Measurements from ENCODE around the gene STMP1.

STMP1 gene

GRCh38 chr7:135693558-135693957 is 31.2 kb downstream of the STMP1 start:
- ChIA-PET POLR2A (no interaction called here), CTCF (interaction anchor here (1.6 kb wide), 1 partner anchor 17 kb away, joined by 4 read pairs; no protein-coding TSS in a partner anchor)
- no peak for TF ChIP-seq CTCF (IDR thresholded peaks at IDR 0.05; ENCODE audit: insufficient read depth, low read length, missing control alignments)
- no peak overlapping the region for H3K4me3 ChIP-seq (ENCODE audit: low read depth, low read length)
- DNase-seq (ENCODE audit: low read depth, low spot score): no peak

GRCh38 chr7:135697276-135698049 is 35.1 kb downstream of the STMP1 start:
- CTCF ChIA-PET: interaction anchor here (8.9 kb wide), 1 partner anchor 14 kb away, joined by 53 read pairs; no protein-coding TSS in a partner anchor
- DNase-seq (ENCODE audit: low read depth, low spot score): no peak

GRCh38 chr7:135704074-135704473 is 41.8 kb downstream of the STMP1 start:
- H3K4me3 ChIP-seq (ENCODE audit: low read depth, low read length): no peak overlapping the region
- peak; percentile 5 for TF ChIP-seq CTCF (IDR thresholded peaks at IDR 0.05; ENCODE audit: insufficient read depth, low read length, missing control alignments)
- POLR2A ChIA-PET: interaction anchor here (0.7 kb wide), 1 partner anchor 11 kb away, joined by 3 read pairs; no protein-coding TSS in a partner anchor
- CTCF ChIA-PET: interaction anchor here (0.6 to 1.6 kb wide), 4 partner anchors 9 to 306 kb away, joined by 3 to 7 read pairs (median 4); no protein-coding TSS in a partner anchor
- no peak for DNase-seq (ENCODE audit: low read depth, low spot score)

More at GRCh38 chr7:135697276-135698049, 35.1 kb downstream of the STMP1 start:
- no peak for TF ChIP-seq CTCF (IDR thresholded peaks at IDR 0.05; ENCODE audit: insufficient read depth, low read length, missing control alignments)
- POLR2A ChIA-PET: no interaction called here
- no peak overlapping the region for H3K4me3 ChIP-seq (ENCODE audit: low read depth, low read length)

- ChIA-PET CTCF (interaction anchor here (0.6 to 2.1 kb wide), 5 partner anchors 9 to 305 kb away, joined by 3 to 7 read pairs (median 4); no protein-coding TSS in a partner anchor), POLR2A (interaction anchor here (0.7 kb wide), 1 partner anchor 10 kb away, joined by 3 read pairs; no protein-coding TSS in a partner anchor)
- no peak for TF ChIP-seq CTCF (IDR thresholded peaks at IDR 0.05; ENCODE audit: insufficient read depth, low read length, missing control alignments)
- no peak for DNase-seq (ENCODE audit: low read depth, low spot score)
- no peak overlapping the region for H3K4me3 ChIP-seq (ENCODE audit: low read depth, low read length)
These were observed 42.4 kb downstream of the STMP1 start for GRCh38 chr7:135704698-135705097.

- POLR2A ChIA-PET: no interaction called here
These were observed 43.9 kb downstream of the STMP1 start for GRCh38 chr7:135706038-135706742.

More at GRCh38 chr7:135706038-135706742, 43.9 kb downstream of the STMP1 start:
- no peak overlapping the region for H3K4me3 ChIP-seq (ENCODE audit: low read depth, low read length)
- no peak for DNase-seq (ENCODE audit: low read depth, low spot score)
- CTCF ChIA-PET: interaction anchor here (0.7 to 2.1 kb wide), 5 partner anchors 10 to 425 kb away, joined by 3 to 6 read pairs (median 4); no protein-coding TSS in a partner anchor
- no peak for TF ChIP-seq CTCF (IDR thresholded peaks at IDR 0.05; ENCODE audit: insufficient read depth, low read length, missing control alignments)
